Karpas-422 (cell line): ENCODE results near the gene HEY2. TPM values are rescaled to one million over a fixed set of nuclear protein-coding genes. Genes with fewer than 3 reads are reported as not detected.

Experiments
- DNase-seq: peaks from one replicate; pipeline ENCODE4 v3.0.0-alpha.2; 2015
- H2AFZ ChIP-seq: fragments of 200-600 bp; sonication (generic); 2 replicates; pipeline ENCODE4 v1.6.1; 2014; ENCODE audit warnings: antibody characterized with exemption, low read length, mixed read lengths
- H3K27ac ChIP-seq: fragments of 200-600 bp; sonication (generic); 2 replicates; pipeline ENCODE4 v1.5.1; 2014; ENCODE audit warnings: mild to moderate bottlenecking, low read length, moderate library complexity
- H3K27me3 ChIP-seq: fragments of 200-600 bp; sonication (generic); 2 replicates; pipeline ENCODE4 v1.6.1; 2014; ENCODE audit warnings: low read length, mixed read lengths
- H3K36me3 ChIP-seq: fragments of 200-600 bp; sonication (generic); 2 replicates; pipeline ENCODE4 v1.6.1; 2014; ENCODE audit warnings: low read length, mixed read lengths; ENCODE audit not compliant: insufficient read depth
- H3K4me1 ChIP-seq: fragments of 200-600 bp; sonication (generic); 2 replicates; pipeline ENCODE4 v1.6.1; 2014; ENCODE audit warnings: mild to moderate bottlenecking, low read length, mixed read lengths
- H3K4me2 ChIP-seq: fragments of 200-600 bp; sonication (generic); 2 replicates; pipeline ENCODE4 v1.6.1; 2014; ENCODE audit warnings: low read length, low read depth, mild to moderate bottlenecking; ENCODE audit not compliant: poor library complexity, severe bottlenecking
- H3K4me3 ChIP-seq: fragments of 200-600 bp; sonication (generic); 2 replicates; pipeline ENCODE4 v1.5.1; 2014; ENCODE audit warnings: mild to moderate bottlenecking, antibody characterized with exemption, low read length, mixed read lengths
- H3K79me2 ChIP-seq: fragments of 200-600 bp; sonication (generic); 2 replicates; pipeline ENCODE4 v1.6.1; 2014; ENCODE audit warnings: mild to moderate bottlenecking, low read length, mixed read lengths
- H3K9ac ChIP-seq: fragments of 200-600 bp; sonication (generic); 2 replicates; pipeline ENCODE4 v1.6.0; 2014; ENCODE audit warnings: low read length
- H3K9me2 ChIP-seq: fragments of 200-600 bp; sonication (generic), shearing (Covaris generic); replicated peaks from 2 replicates; pipeline ENCODE4 v1.6.0; 2014; ENCODE audit warnings: mild to moderate bottlenecking, low read length, moderate library complexity; ENCODE audit not compliant: insufficient read depth
- H3K9me3 ChIP-seq: fragments of 300-700, 200-600 bp; sonication (generic); 2 replicates; pipeline ENCODE4 v1.6.1; 2014; ENCODE audit warnings: low read length, mixed read lengths
- H4K20me1 ChIP-seq: fragments of 200-600 bp; sonication (generic); 2 replicates; pipeline ENCODE4 v1.6.1; 2014; ENCODE audit warnings: mild to moderate bottlenecking, antibody characterized with exemption, low read length, low read depth; ENCODE audit not compliant: insufficient read depth
- total RNA-seq: library from RNA; depleted of rRNA; stranded (reverse); fragments of >200 nt; shearing (Covaris generic); gene quantifications from 2 replicates; pipeline ENCODE4 v1.2.3, GENCODE V29; 2014; ENCODE audit warnings: low replicate concordance; rRNA removed

The HEY2 gene
- total RNA-seq, 1 experiment from 2014 or later: 0.11 TPM

GRCh38 chr6:125808591-125808990 is 59.2 kb downstream of the HEY2 start:
- H3K79me2 ChIP-seq: peaks cover 96% of the 10 kb centered on the region
- H3K27me3 ChIP-seq: no peaks in the 10 kb centered on the region
- H3K4me2 ChIP-seq: peak overlapping the region; percentile 54
- 0 out of 2 replicates have a peak, but pooled peaks cover 3% of the 10 kb centered on the region for H3K36me3 ChIP-seq
- H3K9me2 ChIP-seq: no peaks in the 10 kb centered on the region
- DNase-seq: peak; percentile 69
- peaks cover 23% of the 10 kb centered on the region for H4K20me1 ChIP-seq
- peaks cover 87% of the 10 kb centered on the region for H3K4me1 ChIP-seq
- H3K27ac ChIP-seq: peak overlapping the region; percentile 75
- H3K9me3 ChIP-seq: no peaks in the 10 kb centered on the region
- peak overlapping the region; percentile 15; the same call in 1 of the 2 replicates for H3K4me3 ChIP-seq
- no peak overlapping the region for H2AFZ ChIP-seq
- 0 out of 2 replicates have a peak overlapping the region, but pooled peaks have one; percentile 9 for H3K9ac ChIP-seq

- Histone ChIP-seq H3K4me1 (peaks cover 86% of the 10 kb centered on the region), H3K4me3 (peak overlapping the region; percentile 4; the same call in 1 of the 2 replicates), H3K9me2 (no peaks in the 10 kb centered on the region), H3K27me3 (no peaks in the 10 kb centered on the region), H3K4me2 (peak overlapping the region; percentile 54), H3K9me3 (no peaks in the 10 kb centered on the region), H3K36me3 (no peaks in the 10 kb centered on the region), H3K27ac (peak overlapping the region; percentile 75), H2AFZ (no peak overlapping the region), H3K9ac (peak overlapping the region; percentile 22), H3K79me2 (peaks cover 95% of the 10 kb centered on the region), H4K20me1 (peaks cover 23% of the 10 kb centered on the region)
- no peak for DNase-seq
Observed at GRCh38 chr6:125809570-125810170, 60.2 kb downstream of the HEY2 start.

- Histone ChIP-seq H3K27me3 (no peaks in the 10 kb centered on the region), H3K36me3 (peaks cover 2% of the 10 kb centered on the region; the same call in 1 of the 2 replicates), H4K20me1 (peaks cover 23% of the 10 kb centered on the region), H3K79me2 (peaks cover 95% of the 10 kb centered on the region), H3K9me2 (no peaks in the 10 kb centered on the region), H3K9me3 (no peaks in the 10 kb centered on the region), H3K9ac (peak overlapping the region; percentile 22), H3K4me1 (peaks cover 87% of the 10 kb centered on the region), H3K27ac (peak overlapping the region; percentile 75), H2AFZ (no peak overlapping the region), H3K4me2 (peak overlapping the region; percentile 54), H3K4me3 (peak overlapping the region; percentile 13)
- peak; percentile 69 for DNase-seq
Observed at GRCh38 chr6:125810445-125810844, 61.0 kb downstream of the HEY2 start.

Other genes starting within 250 kb of the HEY2 start
- gene NCOA7, start 41.3 kb downstream of the HEY2 start, total RNA-seq: 28.6 and 34.2 TPM in 2 replicates
- gene HINT3, start 207.1 kb downstream of the HEY2 start, total RNA-seq: 16.5 and 22.0 TPM in 2 replicates
- gene TRMT11, start 236.9 kb downstream of the HEY2 start, total RNA-seq: 70.6 and 140 TPM in 2 replicates